HuH-7.5 (cell line): ENCODE results near the gene VWA3A.
A peak's percentile ranks its signal among the peaks of the same experiment; 100 is the strongest.
"Not testable (repeated sequence)": the region's sequence is repeated elsewhere in the genome, so short reads cannot be mapped to it uniquely, and the experiment has no call there.

Experiments used
- DNase-seq: peaks from one replicate; pipeline ENCODE4 v3.0.0; 2011; ENCODE audit warnings: low spot score

The VWA3A gene

DNA sequence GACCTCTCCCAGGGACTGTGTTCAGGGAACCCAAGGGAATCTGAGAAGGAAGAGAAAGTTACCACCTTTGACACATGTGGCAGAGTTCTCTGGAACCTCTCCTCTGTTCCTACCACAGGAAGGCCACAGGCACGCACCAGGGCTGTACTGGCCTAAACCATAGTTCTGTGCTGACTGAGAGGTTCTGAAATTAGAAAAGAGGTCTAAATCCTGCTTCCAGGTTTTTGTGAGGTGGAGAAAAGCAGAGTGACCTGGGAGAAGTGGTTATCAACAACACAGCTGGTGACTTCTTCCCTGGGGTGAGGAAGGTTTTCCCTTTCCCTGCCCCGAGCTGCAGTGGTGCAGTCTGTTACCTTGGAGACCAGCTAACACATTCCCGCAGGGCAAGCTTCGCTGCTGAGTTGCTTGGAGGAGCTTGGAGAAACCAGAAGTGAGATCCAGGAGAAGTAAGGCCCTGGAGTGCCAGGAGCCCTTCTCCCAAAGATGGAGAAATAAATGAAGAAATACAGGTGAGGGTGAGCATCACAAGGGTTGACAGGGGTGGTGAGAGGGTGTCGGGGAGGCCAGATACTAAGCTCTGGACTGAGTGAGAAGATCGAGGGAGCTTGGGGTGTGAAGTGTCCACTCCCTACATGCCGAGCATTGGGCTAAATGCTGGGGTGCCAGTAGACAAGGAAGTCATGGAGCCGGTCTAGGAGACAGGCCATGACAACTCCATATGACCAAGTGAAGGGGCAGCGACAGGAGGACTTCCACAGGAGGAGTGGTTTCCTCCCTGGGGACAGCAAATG lies at the start of gene VWA3A:
VWA3A (plus strand) TSS at position 399 of the 791 bp plus-strand sequence; CDS start at position 496, 97 bp downstream.
- no peak for DNase-seq

DNA sequence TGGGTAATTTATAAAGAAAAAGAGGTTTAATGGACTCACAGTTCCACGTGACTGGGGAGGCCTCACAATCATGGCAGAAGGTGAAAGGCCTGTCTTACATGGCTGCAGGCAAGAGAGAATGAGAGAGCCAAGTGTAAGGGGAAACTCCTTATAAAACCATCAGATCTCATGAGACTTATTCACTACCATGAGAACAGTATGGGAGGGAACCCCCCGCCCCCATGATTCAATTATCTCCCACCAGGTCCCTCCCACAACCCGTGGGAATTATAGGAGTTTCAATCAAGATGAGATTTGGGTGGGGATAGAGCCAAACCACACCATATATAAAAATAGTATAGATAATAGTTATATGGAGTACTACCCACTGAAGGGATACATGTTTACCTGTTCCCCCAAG lies 48.5 kb upstream of the VWA3A start:
- DNase-seq: not testable (repeated sequence)

DNA sequence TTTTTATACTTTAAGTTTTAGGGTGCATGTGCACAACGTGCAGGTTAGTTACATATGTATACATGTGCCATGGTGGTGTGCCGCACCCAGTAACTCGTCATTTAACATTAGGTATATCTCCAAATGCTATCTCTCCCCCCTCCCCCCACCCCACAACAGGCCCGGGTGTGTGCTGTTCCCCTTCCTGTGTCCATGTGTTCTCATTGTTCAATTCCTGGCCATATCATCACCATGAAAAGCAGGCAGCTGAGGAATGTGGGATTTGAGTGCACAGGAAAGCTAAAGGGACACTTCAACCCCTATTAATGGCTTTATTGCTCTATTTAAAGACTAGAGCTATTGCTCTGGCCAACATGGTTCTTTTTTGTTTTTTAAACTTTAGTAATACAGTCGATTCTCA lies 46.5 kb upstream of the VWA3A start:
- not testable (repeated sequence) for DNase-seq

GRCh38 chr16:22050963-22051362 lies 41.4 kb upstream of the VWA3A start:
- DNase-seq: no peak

- no peak for DNase-seq
Observed at GRCh38 chr16:22052980-22053379, 39.4 kb upstream of the VWA3A start.

DNA sequence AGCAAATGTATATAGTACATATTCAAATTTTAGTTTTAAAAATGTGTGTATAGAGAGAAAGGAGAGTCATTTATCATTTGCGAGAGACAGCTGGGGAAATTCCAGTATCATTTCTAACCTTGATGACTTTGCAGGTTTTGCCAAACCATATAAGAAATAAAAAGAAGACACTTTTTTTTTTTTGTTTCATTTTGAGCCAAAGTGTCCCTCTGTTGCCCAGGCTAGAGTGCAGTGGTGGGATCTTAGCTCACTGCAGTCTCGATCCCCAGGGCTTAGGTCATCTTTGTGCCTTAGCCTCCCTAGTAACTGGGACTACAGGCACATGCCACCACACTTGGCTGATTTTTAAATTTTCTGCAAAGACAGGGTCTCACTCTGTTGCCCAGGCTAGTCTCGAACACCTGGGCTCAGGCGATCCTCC lies 38.4 kb upstream of the VWA3A start:
- no peak for DNase-seq

- DNase-seq: no peak
Observed at GRCh38 chr16:22054847-22055590, 37.3 kb upstream of the VWA3A start.

DNA sequence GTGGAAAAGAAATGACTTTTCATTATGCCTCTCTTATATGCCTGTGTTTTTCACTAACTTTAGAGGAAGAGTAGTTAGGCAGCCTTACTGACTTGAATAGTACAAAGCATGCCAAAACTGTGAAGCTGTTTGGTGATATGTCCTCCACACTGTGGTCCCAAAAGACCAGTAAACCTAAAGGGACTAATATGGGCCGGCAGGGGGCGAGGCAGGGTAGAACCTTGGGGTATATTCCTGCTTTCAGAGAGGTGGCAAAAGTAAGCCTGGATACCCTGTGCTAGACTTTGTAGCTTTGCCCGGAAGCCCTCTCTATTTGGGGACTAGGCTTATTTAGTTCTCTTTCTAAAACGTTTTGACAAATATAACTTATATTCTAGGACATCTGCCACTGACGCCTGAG lies 36.5 kb upstream of the VWA3A start:
- no peak for DNase-seq

DNA sequence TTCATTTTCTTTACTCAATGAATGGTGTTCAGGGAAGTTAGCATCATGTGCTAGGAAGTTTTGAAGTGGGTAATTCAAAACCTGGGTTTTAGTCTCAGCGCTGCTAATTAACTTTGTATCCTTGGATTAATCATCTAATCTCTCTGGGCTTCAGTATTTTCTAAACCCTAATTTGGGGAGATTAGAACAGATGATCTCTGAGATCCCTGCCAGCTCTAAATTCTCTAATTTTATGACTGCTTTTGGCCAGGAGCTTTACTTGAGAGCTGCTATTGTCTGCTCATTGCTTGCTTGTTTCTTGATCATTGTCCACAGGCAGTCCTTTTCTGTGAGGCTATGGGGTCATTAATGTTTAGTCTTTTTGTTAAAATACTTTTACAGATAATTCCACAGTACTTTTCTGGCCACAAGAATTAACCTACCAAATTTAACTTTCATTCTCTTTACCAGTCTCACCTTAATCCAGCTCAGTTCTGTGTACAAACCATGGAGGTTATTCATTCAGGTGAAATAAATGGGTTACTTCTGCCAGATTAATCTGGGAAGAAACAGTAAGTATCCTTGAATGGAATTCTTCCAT lies 28.4 kb upstream of the VWA3A start:
- no peak for DNase-seq

- no peak for DNase-seq
Observed at GRCh38 chr16:22065252-22065651, 27.1 kb upstream of the VWA3A start.

- DNase-seq: no peak
Observed at GRCh38 chr16:22070361-22071330, 21.7 kb upstream of the VWA3A start.

DNA sequence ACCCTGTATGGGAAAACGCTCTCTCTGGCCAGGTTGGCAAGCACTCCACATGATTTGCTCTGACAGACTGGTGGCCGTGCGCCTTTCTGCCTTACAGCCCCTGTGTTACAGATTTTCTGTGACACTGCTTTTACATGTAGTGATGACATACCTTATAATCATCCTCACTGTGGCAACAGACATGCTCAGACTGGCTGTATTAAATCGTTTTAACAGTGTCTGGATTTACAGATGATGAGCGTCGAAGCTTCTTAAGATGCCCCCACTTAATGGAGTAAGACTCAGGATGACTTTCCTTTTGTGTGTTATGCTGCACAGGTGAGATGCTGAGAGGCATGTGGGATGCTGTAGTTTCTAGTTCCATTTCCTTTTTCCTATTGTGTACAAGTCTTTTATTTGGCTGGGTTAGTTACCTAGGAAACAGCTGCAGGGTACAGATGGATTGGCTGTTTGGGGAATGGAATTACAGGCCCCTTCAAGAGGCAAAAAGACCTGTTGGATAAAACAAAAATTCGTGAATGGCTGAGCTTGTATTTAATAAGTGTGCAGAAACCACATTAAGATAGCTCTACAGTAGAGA lies 20.9 kb upstream of the VWA3A start:
- no peak for DNase-seq

- no peak for DNase-seq
Observed at GRCh38 chr16:22073350-22073749, 19.0 kb upstream of the VWA3A start.

DNA sequence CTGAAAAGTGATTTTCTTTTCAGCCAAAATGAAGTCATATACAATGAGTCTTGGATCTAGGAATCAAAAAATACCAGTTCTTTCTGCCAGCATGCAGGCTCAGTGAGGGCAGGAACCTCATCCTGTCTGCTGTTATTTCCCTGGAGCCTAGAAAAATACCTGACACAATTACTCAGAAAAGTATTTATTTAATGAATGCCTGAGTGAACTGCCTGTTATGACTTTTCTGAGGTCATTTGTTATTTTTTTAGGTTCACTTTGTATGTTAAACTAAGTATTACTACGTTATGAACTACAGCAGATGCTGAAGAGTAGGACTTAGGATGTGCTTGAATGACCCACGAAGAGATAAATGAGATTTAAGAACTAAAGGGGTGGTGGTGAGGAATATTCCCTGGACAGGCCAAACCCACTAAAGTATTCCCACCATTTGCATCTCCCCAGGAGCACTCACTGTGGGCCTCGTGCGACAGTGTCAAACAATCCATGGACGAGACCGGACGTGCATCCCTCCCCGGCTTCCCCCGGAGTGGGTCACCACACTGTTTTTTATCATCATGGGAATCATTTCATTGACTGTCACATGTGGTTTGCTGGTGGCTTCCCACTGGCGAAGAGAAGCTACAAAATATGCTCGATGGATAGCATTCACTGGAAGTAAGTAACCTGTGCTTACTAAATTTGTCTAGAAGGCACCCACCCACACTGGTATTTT lies 17.1 kb upstream of the VWA3A start:
- no peak for DNase-seq

- DNase-seq: no peak
Observed at GRCh38 chr16:22075776-22076175, 16.6 kb upstream of the VWA3A start.

- DNase-seq: peak; percentile 27
Observed at GRCh38 chr16:22077700-22078313, 14.5 kb upstream of the VWA3A start.

DNA sequence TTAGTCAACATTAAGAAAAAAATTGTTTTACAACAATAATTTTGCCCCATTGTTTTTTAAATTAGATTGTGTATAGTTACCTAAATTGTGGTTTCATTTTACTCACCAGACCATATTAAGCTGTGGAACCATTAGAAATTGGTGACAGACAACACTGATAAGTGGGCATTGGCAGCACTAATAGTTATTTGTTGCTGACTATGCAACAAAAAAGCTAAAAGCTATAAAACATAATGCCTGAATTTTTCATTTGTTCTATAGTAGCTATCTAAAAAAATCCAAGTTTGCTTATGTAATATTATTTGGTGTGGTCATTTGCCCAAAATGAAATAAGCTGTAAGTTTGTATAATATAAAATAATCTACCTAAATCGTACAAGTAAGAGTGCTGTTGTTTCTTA lies 13.7 kb upstream of the VWA3A start:
- DNase-seq: no peak

GRCh38 chr16:22081050-22081449 lies 11.3 kb upstream of the VWA3A start:
- no peak for DNase-seq

DNA sequence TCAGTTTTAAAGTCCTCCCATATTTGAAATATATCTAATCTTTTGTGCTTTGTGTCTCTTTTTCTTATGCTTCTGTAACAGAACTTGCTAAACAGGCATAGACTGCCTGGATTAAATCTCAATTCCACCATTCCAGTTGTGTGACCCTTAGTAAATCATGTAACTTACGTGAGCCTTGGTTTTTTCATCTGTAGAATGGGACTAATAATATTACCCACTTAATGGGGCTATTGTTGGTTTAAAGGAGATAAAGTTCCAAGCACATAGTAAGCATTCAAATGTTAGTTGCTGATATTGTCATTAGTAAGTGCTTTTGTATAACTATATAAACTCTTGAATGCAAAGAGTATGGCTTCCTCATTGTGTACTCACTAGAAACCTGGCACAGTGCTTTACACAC lies 5.9 kb upstream of the VWA3A start:
- DNase-seq: no peak

DNA sequence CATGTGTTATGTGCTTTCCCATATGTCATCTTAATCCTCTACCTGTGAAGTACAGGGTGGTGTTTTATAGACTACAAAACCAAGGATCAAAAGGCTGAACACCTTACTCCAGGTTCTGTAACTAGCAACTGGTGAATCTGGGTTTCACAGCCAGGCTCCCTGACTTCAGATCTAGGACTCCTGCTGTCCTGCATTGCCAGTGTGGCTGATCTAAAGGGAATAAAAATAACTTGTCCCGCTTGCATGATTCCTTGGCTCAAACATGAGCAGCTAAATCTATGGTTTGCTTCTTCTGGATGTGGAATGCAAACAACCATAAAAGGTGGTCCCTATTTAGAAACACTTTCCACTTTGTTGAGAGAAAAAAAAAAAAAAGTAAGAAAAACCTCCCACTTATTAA lies 3.7 kb upstream of the VWA3A start:
- no peak for DNase-seq
